Skin epidermis (tissue), 12 donors: ENCODE results near the gene TMEM272.

ENCODE experiments used
- H3K27ac ChIP-seq, 21 experiments: fragments of 200-600 bp; sonication (generic) in 11 of 21; one replicate each; pipeline ENCODE4 v1.5.0; 2020; ENCODE audit warnings: mild to moderate bottlenecking in 3 of 21, inconsistent platforms in 2 of 21, moderate library complexity in 2 of 21
- H3K4me3 ChIP-seq, 7 experiments: fragments of 200-600 bp; sonication (generic) in 2 of 7; one replicate each; pipeline ENCODE4 v1.5.0; 2020; ENCODE audit warnings: inconsistent platforms in 2 of 7, mild to moderate bottlenecking in 2 of 7, moderate library complexity in 1 of 7

TMEM272 gene

GRCh38 chr13:51793570-51794271 is 51.3 kb downstream of the TMEM272 start:
- Histone ChIP-seq H3K27ac (peak overlapping the region in 11 of 21 experiments; percentile 3 to 57 (median 31)), H3K4me3 (no peak overlapping the region)

DNA sequence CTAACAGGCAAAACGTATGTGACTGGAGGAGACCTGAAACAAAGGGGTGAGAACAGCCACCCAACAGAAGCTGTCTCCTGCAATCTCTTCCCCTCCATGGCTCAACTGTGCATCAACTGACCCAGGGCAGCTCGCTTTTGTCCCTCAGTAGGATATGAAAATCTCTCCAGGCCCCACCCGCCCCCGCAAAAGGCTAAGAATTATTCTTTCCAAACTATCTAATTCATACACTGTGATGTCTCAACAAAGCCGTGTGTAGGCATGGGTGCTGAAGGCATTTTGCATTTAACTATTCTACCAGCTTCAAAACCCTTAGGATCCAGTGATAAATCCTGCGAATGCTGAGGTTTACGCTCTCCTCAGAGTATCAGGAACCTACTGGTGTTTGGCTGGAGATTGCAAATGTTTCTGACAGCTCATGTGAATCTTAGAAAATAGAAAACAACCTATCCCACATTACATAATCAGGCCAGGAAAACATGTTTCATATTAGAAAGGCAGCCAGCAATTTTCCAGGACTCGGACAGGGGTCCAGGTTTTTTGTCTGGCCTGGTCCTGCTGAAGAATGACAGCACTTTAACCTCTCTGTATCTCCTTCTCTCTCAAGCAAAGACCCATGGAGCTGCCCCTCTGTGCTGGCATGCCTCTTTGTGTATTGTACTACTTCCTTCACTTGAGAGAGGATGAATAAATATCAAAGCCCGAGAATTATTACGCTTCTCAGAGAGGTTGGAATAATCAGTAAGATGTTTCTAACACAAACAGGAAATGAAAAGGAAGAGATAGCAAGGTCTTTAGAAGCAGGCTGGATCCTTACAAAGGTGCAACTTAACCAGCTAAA is 58.3 kb downstream of the TMEM272 start:
- Histone ChIP-seq H3K4me3 (no peak overlapping the region), H3K27ac (peak overlapping the region in 9 of 21 experiments; percentile 4 to 77 (median 52))

DNA sequence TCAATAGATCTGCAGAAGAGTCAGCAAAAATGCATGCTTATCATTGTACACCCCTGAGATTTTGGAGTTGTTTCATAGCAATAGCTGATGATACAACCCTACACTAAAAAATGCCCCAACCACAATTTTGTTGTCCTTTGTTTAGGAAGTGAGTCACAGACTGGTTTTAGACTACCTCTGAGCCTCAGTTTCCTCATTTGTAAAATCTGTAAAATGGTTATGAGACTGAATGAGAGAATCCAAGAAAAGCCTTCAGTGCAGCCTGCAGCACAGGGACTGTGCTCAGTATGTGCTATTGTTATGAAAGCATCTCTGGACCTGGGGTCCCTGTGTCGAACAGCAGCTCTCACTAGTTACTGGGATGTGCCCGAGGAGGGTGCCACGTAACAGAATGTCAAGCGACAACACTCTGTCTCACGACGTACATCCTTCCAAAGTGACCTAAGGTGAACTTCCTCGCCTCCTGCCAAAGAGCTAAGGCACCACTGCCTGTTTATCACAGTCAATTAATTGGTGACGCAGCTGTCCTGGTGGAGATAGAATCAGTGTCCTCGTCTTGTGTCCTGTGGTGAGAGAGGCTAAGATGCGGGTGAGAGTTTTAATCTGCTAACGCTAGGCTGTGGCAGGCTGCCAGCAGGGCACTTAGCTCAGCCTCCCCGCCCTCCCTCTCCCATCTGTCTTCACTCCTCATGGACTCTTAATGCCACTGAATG is 59.1 kb downstream of the TMEM272 start:
- Histone ChIP-seq H3K27ac (peak overlapping the region in 8 of 21 experiments; percentile 21 to 69 (median 50)), H3K4me3 (no peak overlapping the region)

GRCh38 chr13:51784097-51784496 is 60.9 kb downstream of the TMEM272 start:
- H3K4me3 ChIP-seq, result no peak overlapping the region
- H3K27ac ChIP-seq, result no peak overlapping the region

- no peak overlapping the region for H3K27ac ChIP-seq
- no peak overlapping the region for H3K4me3 ChIP-seq
Measured at GRCh38 chr13:51783428-51784094, 61.4 kb downstream of the TMEM272 start.

- no peak overlapping the region for H3K4me3 ChIP-seq
- H3K27ac ChIP-seq, result no peak overlapping the region
Measured at GRCh38 chr13:51782026-51782710, 62.8 kb downstream of the TMEM272 start.

DNA sequence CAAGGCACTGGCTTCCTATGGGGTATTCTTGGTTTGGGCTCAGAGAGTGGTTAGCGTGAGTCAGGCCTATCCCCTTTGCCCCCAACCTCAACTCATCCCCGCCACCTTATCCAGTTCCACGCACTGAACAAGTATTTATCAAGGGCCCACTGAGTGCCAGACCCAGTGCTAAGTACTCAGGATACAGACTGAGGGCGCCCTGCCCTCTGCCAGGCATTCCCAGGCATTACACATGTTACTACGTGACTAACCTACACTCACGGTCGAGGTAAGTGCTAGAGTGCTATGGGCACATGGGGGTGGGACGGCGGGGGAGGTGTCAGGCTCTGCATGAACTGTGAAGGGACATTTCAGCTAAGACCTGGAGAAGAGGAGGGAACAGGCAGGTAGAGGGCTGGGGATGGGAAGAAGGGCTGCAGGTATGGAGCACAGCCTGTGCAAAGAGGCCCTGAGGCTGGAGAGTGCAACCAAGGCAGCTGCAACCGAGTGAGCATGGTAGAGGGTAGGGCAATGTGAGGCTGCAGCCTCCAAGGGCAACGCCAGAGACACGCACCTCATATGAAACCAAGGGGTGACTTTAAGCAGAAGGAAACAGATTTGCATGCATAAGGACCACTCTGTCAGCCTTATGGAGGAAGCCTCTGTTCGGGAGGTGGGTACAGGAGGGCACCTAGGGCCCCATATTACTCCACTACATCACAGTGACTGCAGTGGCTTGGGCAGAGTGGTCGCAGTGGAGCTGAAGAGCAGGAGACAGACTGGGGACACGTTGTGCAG is 63.5 kb downstream of the TMEM272 start:
- no peak overlapping the region for H3K4me3 ChIP-seq
- no peak overlapping the region for H3K27ac ChIP-seq

DNA sequence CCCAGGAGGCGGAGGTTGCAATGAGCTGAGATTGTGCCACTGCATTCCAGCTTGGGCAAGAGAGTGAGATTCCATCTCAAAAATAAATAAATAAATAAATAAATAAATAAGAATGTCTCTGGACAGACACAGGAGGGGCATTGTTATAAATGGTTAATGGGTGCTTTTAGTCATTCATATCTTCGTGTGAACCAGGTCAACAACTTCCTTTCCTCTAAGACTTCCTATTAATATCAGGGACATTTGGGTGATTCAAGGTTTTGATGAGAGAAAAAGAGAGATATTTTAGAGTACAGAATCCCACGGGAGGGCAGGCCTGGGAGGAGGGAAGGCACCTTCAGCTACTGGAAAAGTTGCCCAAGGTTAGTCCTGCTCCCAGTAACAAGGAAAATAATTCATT is 64.9 kb downstream of the TMEM272 start:
- Histone ChIP-seq H3K4me3 (no peak overlapping the region), H3K27ac (no peak overlapping the region)

DNA sequence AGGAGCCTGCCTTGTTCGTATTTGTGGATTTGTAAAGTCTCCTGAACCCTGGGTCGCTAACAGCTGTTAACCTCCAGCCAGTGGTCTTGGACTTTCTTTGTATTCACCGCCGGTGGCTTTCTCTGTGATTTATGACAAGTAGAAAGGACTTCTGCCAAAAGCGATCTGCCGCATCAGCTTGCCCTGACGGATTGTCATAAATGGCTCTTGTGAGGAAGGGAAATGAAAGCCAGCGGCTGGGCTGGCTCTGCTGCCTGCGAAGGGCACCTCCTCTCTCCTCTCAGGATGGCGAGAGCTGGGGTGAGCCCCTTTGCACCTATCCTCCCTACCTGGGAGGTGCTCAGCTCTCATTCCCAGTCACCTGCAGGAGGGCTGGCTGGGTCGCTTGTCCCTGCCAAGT is 66.6 kb downstream of the TMEM272 start:
- no peak overlapping the region for H3K27ac ChIP-seq
- no peak overlapping the region for H3K4me3 ChIP-seq

DNA sequence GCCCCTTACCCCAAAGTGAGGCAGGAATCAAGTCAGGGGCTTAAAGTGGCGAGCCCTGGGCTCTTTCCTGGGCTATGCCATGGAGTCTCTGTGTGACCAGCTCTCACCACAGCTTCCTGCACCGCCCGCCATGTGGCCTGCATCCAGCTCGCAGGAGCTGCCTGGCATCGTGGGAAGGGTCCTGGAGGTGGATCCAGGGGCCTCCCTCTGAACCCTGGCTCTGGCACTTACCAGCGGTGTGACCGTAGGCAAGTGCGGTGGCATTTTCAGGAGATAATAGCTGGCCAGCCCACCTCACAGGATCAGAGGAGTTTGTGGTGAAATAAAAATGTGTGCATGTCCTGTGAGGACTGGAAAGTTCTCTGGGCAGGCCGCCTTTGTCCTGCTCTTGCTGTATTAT is 67.1 kb downstream of the TMEM272 start:
- H3K27ac ChIP-seq, result no peak overlapping the region
- H3K4me3 ChIP-seq, result no peak overlapping the region

- no peak overlapping the region for H3K27ac ChIP-seq
- no peak overlapping the region for H3K4me3 ChIP-seq
Measured at GRCh38 chr13:51776179-51776578, 68.8 kb downstream of the TMEM272 start.

DNA sequence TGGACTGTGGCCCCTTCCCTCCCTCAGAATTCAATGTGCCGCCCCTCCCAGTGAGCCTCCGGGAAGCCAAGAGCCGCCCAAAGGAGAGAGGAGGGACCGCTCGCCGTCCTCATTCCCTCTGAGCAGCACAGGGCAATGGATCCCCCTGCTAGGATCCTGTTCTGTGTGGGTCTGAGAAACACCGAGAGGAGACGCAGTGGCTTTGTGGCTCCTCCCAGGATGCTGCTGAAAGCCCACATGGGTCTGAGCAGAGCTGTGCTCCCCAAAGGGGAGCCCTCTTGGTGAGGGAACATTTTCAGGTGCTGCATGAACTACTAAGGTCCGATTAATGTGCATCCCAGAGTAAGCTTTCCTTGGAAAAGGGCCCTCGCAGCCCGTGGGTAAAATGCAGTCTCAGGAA is 71.5 kb downstream of the TMEM272 start:
- Histone ChIP-seq H3K27ac (no peak overlapping the region), H3K4me3 (no peak overlapping the region)

- peak overlapping the region in 1 of 21 experiments; percentile 34 for H3K27ac ChIP-seq
- H3K4me3 ChIP-seq, result no peak overlapping the region
Measured at GRCh38 chr13:51772781-51773180, 72.2 kb downstream of the TMEM272 start.

GRCh38 chr13:51772105-51772455 is 72.9 kb downstream of the TMEM272 start:
- no peak overlapping the region for H3K4me3 ChIP-seq
- peak overlapping the region in 1 of 21 experiments; percentile 80 for H3K27ac ChIP-seq

- Histone ChIP-seq H3K27ac (peak overlapping the region in 3 of 21 experiments; percentile 2 to 80 (median 63)), H3K4me3 (no peak overlapping the region)
Measured at GRCh38 chr13:51771418-51772104, 73.4 kb downstream of the TMEM272 start.

- Histone ChIP-seq H3K4me3 (no peak overlapping the region), H3K27ac (peak overlapping the region in 8 of 21 experiments; percentile 9 to 81 (median 68))
Measured at GRCh38 chr13:51770681-51771417, 74.1 kb downstream of the TMEM272 start.

GRCh38 chr13:51770160-51770559 is 74.8 kb downstream of the TMEM272 start:
- H3K27ac ChIP-seq, result peak overlapping the region in 9 of 21 experiments; percentile 9 to 81 (median 72)

More at GRCh38 chr13:51770160-51770559, 74.8 kb downstream of the TMEM272 start:
- H3K4me3 ChIP-seq, result no peak overlapping the region
